Measurements from ENCODE around the gene OR10C1. TPM values are rescaled to one million over a fixed set of nuclear protein-coding genes. Genes with fewer than 3 reads are reported as not detected.
"Not testable (repeated sequence)": the region's sequence is repeated elsewhere in the genome, so short reads cannot be mapped to it uniquely, and the experiment has no call there.

Gene OR10C1
- polyA plus RNA-seq, 2 donors = not detected

DNA sequence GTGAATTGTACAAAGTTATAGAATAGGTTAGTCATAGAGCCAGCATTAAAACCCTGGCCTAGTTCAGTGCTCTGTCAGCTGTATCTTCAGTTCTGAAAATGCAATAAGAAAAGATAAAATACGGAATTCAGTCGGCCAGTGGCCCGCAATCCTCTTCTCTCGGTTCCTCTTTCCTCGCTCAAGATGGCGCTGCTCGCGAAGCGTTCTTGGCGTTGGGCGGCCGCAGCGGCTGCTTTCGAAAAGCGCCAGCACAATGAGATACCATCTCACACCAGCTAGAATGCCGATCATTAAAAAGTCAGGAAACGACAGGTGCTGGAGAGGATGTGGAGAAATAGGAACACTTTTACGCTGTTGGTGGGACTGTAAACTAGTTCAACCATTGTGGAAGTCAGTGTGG lies 2.4 kb upstream of the OR10C1 start:
- 70 to 76% methylated on average over 18 of the region's 18 CpGs for WGBS, 2 donors
- H3K36me3 ChIP-seq (ENCODE audit: control insufficient read depth in 2 of 2, insufficient read depth in 2 of 2, low read length in 1 of 2); H3K27ac ChIP-seq (ENCODE audit: low read depth in 2 of 2, low read length in 1 of 2); H3K4me3 ChIP-seq (ENCODE audit: low read depth in 1 of 2, low read length in 2 of 2); H3K27me3 ChIP-seq (ENCODE audit: control insufficient read depth in 1 of 2, insufficient read depth in 2 of 2, low read length in 2 of 2); H3K9me3 ChIP-seq (ENCODE audit: control insufficient read depth in 2 of 2, insufficient read depth in 1 of 2, low read depth in 1 of 2, low read length in 1 of 2); H3K4me1 ChIP-seq (ENCODE audit: control insufficient read depth in 2 of 2, insufficient read depth in 2 of 2, low read length in 1 of 2): not testable (repeated sequence)

- Histone ChIP-seq H3K4me1 (ENCODE audit: control insufficient read depth in 2 of 2, insufficient read depth in 2 of 2, low read length in 1 of 2) (peaks cover 0 to 3% of the 10 kb centered on the region in 2 donors), H3K9me3 (ENCODE audit: control insufficient read depth in 2 of 2, insufficient read depth in 1 of 2, low read depth in 1 of 2, low read length in 1 of 2) (no peaks in the 10 kb centered on the region), H3K36me3 (ENCODE audit: control insufficient read depth in 2 of 2, insufficient read depth in 2 of 2, low read length in 1 of 2) (no peaks in the 10 kb centered on the region), H3K4me3 (ENCODE audit: low read depth in 1 of 2, low read length in 2 of 2) (no peak overlapping the region), H3K27me3 (ENCODE audit: control insufficient read depth in 1 of 2, insufficient read depth in 2 of 2, low read length in 2 of 2) (no peaks in the 10 kb centered on the region), H3K27ac (ENCODE audit: low read depth in 2 of 2, low read length in 1 of 2) (no peak overlapping the region)
- WGBS, 2 donors = 89 to 96% methylated on average over 1 of the region's 1 CpG
Measured at GRCh38 chr6:29442719-29443118, 3.6 kb downstream of the OR10C1 start.

DNA sequence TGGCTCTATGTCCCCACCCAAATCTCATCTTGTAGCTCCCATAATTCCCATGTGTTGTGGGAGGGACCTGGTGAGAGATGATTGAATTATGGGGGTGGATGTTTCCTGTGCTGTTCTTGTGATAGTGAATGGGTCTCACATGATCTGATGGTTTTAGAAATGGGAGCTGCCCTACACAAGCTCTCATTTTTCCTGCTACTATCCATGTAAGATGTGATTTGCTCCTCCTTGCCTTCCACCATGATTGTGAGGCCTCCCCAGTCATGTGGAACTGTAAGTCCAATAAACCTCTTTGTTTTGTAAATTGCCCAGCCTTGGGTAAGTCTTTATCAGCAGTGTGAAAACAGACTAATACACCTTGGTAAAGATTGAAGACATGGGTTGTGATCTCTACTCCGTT lies 4.9 kb downstream of the OR10C1 start:
- H3K27me3 ChIP-seq (ENCODE audit: control insufficient read depth in 1 of 2, insufficient read depth in 2 of 2, low read length in 2 of 2); H3K4me3 ChIP-seq (ENCODE audit: low read depth in 1 of 2, low read length in 2 of 2); H3K4me1 ChIP-seq (ENCODE audit: control insufficient read depth in 2 of 2, insufficient read depth in 2 of 2, low read length in 1 of 2); H3K27ac ChIP-seq (ENCODE audit: low read depth in 2 of 2, low read length in 1 of 2); H3K9me3 ChIP-seq (ENCODE audit: control insufficient read depth in 2 of 2, insufficient read depth in 1 of 2, low read depth in 1 of 2, low read length in 1 of 2); H3K36me3 ChIP-seq (ENCODE audit: control insufficient read depth in 2 of 2, insufficient read depth in 2 of 2, low read length in 1 of 2): not testable (repeated sequence)
- 64 to 74% methylated on average over 1 of the region's 1 CpG for WGBS, 2 donors

DNA sequence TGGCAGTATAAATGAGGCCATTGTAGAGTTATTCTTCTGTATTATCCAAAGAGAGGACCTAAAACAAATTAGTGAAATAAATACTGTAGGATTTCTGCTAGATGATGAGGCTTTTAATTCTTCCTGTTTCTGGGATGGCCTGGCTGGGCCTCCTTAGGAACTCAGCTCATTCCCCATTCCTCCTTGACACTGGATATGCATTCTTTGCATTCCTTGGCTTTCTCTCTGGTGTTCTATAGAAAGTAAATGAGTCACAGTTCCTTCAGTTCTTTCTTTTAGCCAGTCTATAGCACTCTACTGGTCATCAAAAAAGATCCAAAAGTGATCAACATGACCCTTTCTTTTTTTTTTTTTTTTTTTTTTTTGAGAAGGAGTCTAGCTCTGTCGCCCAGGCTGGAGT lies 8.6 kb downstream of the OR10C1 start:
- Histone ChIP-seq H3K4me1 (ENCODE audit: control insufficient read depth in 2 of 2, insufficient read depth in 2 of 2, low read length in 1 of 2) (no peaks in the 10 kb centered on the region), H3K4me3 (ENCODE audit: low read depth in 1 of 2, low read length in 2 of 2) (no peak overlapping the region), H3K36me3 (ENCODE audit: control insufficient read depth in 2 of 2, insufficient read depth in 2 of 2, low read length in 1 of 2) (no peaks in the 10 kb centered on the region), H3K9me3 (ENCODE audit: control insufficient read depth in 2 of 2, insufficient read depth in 1 of 2, low read depth in 1 of 2, low read length in 1 of 2) (no peaks in the 10 kb centered on the region), H3K27me3 (ENCODE audit: control insufficient read depth in 1 of 2, insufficient read depth in 2 of 2, low read length in 2 of 2) (no peaks in the 10 kb centered on the region), H3K27ac (ENCODE audit: low read depth in 2 of 2, low read length in 1 of 2) (no peak overlapping the region)
- WGBS, 2 donors = 80 to 89% methylated on average over 1 of the region's 1 CpG

- Histone ChIP-seq H3K27me3 (ENCODE audit: control insufficient read depth in 1 of 2, insufficient read depth in 2 of 2, low read length in 2 of 2) (no peaks in the 10 kb centered on the region), H3K4me3 (ENCODE audit: low read depth in 1 of 2, low read length in 2 of 2) (no peak overlapping the region)
- 73 to 77% methylated on average over 3 of the region's 3 CpGs for whole genome bisulfite sequencing, 2 donors
Measured at GRCh38 chr6:29451471-29452193, 12.5 kb downstream of the OR10C1 start.

GRCh38 chr6:29456971-29457370 lies 17.9 kb downstream of the OR10C1 start, which contains the start of the genes OR11A1 and OR2H1:
OR11A1 (minus strand) TSS chr6:29457071; CDS start chr6:29427641, 29,430 bp downstream.
OR2H1 (plus strand) TSS chr6:29457155; CDS start chr6:29461770, 4,615 bp downstream.
- H3K4me1 ChIP-seq (ENCODE audit: control insufficient read depth in 2 of 2, insufficient read depth in 2 of 2, low read length in 1 of 2) = no peaks in the 10 kb centered on the region
- H3K27ac ChIP-seq (ENCODE audit: low read depth in 2 of 2, low read length in 1 of 2) = no peak within 1 kb of the TSS
- H3K27me3 ChIP-seq (ENCODE audit: control insufficient read depth in 1 of 2, insufficient read depth in 2 of 2, low read length in 2 of 2) = no peaks in the 10 kb centered on the region
- WGBS, 2 donors = 54 to 55% methylated on average over 2 of the region's 2 CpGs
- H3K4me3 ChIP-seq (ENCODE audit: low read depth in 1 of 2, low read length in 2 of 2) = no peak within 1 kb of the TSS
- no peaks in the 10 kb centered on the region for H3K36me3 ChIP-seq (ENCODE audit: control insufficient read depth in 2 of 2, insufficient read depth in 2 of 2, low read length in 1 of 2)
- no peaks in the 10 kb centered on the region for H3K9me3 ChIP-seq (ENCODE audit: control insufficient read depth in 2 of 2, insufficient read depth in 1 of 2, low read depth in 1 of 2, low read length in 1 of 2)

More at GRCh38 chr6:29451471-29452193, 12.5 kb downstream of the OR10C1 start:
- H3K27ac ChIP-seq (ENCODE audit: low read depth in 2 of 2, low read length in 1 of 2) = no peak overlapping the region
- no peaks in the 10 kb centered on the region for H3K9me3 ChIP-seq (ENCODE audit: control insufficient read depth in 2 of 2, insufficient read depth in 1 of 2, low read depth in 1 of 2, low read length in 1 of 2)
- no peaks in the 10 kb centered on the region for H3K36me3 ChIP-seq (ENCODE audit: control insufficient read depth in 2 of 2, insufficient read depth in 2 of 2, low read length in 1 of 2)
- H3K4me1 ChIP-seq (ENCODE audit: control insufficient read depth in 2 of 2, insufficient read depth in 2 of 2, low read length in 1 of 2) = no peaks in the 10 kb centered on the region

DNA sequence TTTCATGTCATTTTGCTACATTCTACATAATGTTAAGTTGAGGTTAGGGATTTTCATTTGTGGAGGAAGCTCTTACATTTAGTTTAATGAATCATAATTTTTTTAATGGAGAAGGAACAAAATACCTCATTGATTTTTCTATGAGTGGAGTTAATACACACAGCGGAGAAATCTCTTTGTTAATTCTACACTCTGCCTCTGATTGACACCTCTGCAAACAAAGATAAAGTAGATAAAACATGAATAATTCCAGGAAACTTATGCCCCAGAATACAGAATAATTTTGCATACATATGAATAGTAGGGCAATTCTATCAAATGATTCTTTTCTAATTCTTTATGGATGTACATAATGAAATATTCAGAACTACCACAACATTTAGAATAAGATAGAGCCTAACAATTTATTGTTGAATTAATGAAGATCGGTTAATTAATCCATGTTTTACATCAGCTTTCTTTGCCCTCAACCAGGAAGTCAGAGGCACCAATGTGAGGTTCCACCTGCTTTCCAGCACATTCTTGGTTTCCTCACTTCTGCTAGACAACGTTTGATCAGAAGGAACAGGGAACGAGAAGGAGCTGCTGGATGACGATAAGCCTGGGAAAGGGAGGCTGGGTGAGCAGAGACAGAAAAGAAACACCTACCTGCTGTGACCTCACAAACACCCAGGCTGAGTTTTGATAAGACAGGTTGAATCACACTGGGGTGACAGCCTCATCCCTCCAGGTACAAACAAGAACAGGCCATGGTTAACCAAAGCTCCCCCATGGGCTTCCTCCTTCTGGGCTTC lies 22.1 kb downstream of the OR10C1 start:
- 63 to 65% methylated on average over 5 of the region's 5 CpGs for WGBS, 2 donors
- H3K27me3 ChIP-seq (ENCODE audit: control insufficient read depth in 1 of 2, insufficient read depth in 2 of 2, low read length in 2 of 2) = no peaks in the 10 kb centered on the region
- no peak overlapping the region for H3K27ac ChIP-seq (ENCODE audit: low read depth in 2 of 2, low read length in 1 of 2)
- no peak overlapping the region for H3K4me3 ChIP-seq (ENCODE audit: low read depth in 1 of 2, low read length in 2 of 2)
- H3K9me3 ChIP-seq (ENCODE audit: control insufficient read depth in 2 of 2, insufficient read depth in 1 of 2, low read depth in 1 of 2, low read length in 1 of 2) = no peaks in the 10 kb centered on the region
- no peaks in the 10 kb centered on the region for H3K36me3 ChIP-seq (ENCODE audit: control insufficient read depth in 2 of 2, insufficient read depth in 2 of 2, low read length in 1 of 2)
- H3K4me1 ChIP-seq (ENCODE audit: control insufficient read depth in 2 of 2, insufficient read depth in 2 of 2, low read length in 1 of 2) = no peaks in the 10 kb centered on the region

DNA sequence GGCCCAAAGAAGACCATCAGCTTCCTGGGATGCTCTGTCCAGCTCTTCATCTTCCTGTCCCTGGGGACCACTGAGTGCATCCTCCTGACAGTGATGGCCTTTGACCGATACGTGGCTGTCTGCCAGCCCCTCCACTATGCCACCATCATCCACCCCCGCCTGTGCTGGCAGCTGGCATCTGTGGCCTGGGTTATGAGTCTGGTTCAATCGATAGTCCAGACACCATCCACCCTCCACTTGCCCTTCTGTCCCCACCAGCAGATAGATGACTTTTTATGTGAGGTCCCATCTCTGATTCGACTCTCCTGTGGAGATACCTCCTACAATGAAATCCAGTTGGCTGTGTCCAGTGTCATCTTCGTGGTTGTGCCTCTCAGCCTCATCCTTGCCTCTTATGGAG lies 22.9 kb downstream of the OR10C1 start:
- H3K4me3 ChIP-seq (ENCODE audit: low read depth in 1 of 2, low read length in 2 of 2) = no peak overlapping the region
- no peaks in the 10 kb centered on the region for H3K36me3 ChIP-seq (ENCODE audit: control insufficient read depth in 2 of 2, insufficient read depth in 2 of 2, low read length in 1 of 2)
- WGBS, 2 donors = 80% methylated on average over 6 of the region's 6 CpGs
- no peaks in the 10 kb centered on the region for H3K4me1 ChIP-seq (ENCODE audit: control insufficient read depth in 2 of 2, insufficient read depth in 2 of 2, low read length in 1 of 2)
- H3K27ac ChIP-seq (ENCODE audit: low read depth in 2 of 2, low read length in 1 of 2) = no peak overlapping the region
- H3K9me3 ChIP-seq (ENCODE audit: control insufficient read depth in 2 of 2, insufficient read depth in 1 of 2, low read depth in 1 of 2, low read length in 1 of 2) = no peaks in the 10 kb centered on the region
- no peaks in the 10 kb centered on the region for H3K27me3 ChIP-seq (ENCODE audit: control insufficient read depth in 1 of 2, insufficient read depth in 2 of 2, low read length in 2 of 2)

DNA sequence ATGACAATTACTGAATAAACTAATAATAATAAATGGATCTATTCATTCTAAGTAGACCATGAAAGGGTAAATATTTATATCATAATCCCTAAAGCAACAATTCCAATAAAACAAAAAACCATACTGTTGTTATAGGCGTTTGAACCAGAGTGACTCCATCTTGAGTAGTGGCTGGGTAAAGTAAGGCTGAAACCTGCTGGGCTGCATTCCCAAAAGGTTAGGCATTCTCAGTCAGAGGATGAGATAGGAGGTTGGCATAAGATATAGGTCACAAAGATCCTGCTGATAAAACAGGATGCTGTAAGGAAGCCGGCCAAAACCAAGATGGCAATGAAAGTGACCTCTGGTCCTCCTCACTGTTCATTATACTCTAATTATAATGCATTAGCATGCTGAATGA lies 26.2 kb downstream of the OR10C1 start:
- H3K9me3 ChIP-seq (ENCODE audit: control insufficient read depth in 2 of 2, insufficient read depth in 1 of 2, low read depth in 1 of 2, low read length in 1 of 2) = no peaks in the 10 kb centered on the region
- H3K36me3 ChIP-seq (ENCODE audit: control insufficient read depth in 2 of 2, insufficient read depth in 2 of 2, low read length in 1 of 2) = no peaks in the 10 kb centered on the region
- no peaks in the 10 kb centered on the region for H3K4me1 ChIP-seq (ENCODE audit: control insufficient read depth in 2 of 2, insufficient read depth in 2 of 2, low read length in 1 of 2)
- no peak overlapping the region for H3K4me3 ChIP-seq (ENCODE audit: low read depth in 1 of 2, low read length in 2 of 2)
- WGBS, 2 donors = 54 to 58% methylated on average over 2 of the region's 2 CpGs
- no peaks in the 10 kb centered on the region for H3K27me3 ChIP-seq (ENCODE audit: control insufficient read depth in 1 of 2, insufficient read depth in 2 of 2, low read length in 2 of 2)
- no peak overlapping the region for H3K27ac ChIP-seq (ENCODE audit: low read depth in 2 of 2, low read length in 1 of 2)

Measured in esophagus (tissue), 2 donors.